BJ (cell line): Measurements from ENCODE around the gene METRNL. TPM values are rescaled to one million over a fixed set of nuclear protein-coding genes. Genes with fewer than 3 reads are reported as not detected.

Source experiments
- CTCF ChIA-PET: fragments of 350-600 bp; formaldehyde crosslinking; extraction: SDS; loops from one replicate; lab custom pipeline; 2021; ENCODE audit warnings: antibody characterized with exemption, inconsistent platforms; lab: Yijun Ruan, JAX
- POLR2A ChIA-PET: fragments of 300-600 bp; sonication (Branson Sonifier 250); formaldehyde crosslinking; extraction: SDS; loops from one replicate; lab custom pipeline; 2021; ENCODE audit warnings: antibody characterized with exemption; lab: Charles Lee
- DNase-seq: peaks from one replicate; pipeline ENCODE4 v3.0.0-alpha.2; 2011; ENCODE audit warnings: low read depth
- H3K27me3 ChIP-seq: 2 replicates; pipeline ENCODE4 v1.6.0; 2011; ENCODE audit warnings: low read length; ENCODE audit not compliant: control insufficient read depth, insufficient read depth
- H3K36me3 ChIP-seq: 2 replicates; pipeline ENCODE4 v1.5.1; 2011; ENCODE audit warnings: low read length; ENCODE audit not compliant: control insufficient read depth, insufficient read depth
- H3K4me3 ChIP-seq: 2 replicates; pipeline ENCODE4 v1.5.1; 2011; ENCODE audit warnings: low read depth, mild to moderate bottlenecking, control low read depth, low read length
- polyA plus RNA-seq: library from polyadenylated mRNA; depleted of rRNA; stranded (reverse); fragments of >200 nt; gene quantifications from 2 replicates; pipeline ENCODE4 v1.2.3, GENCODE V29; 2011
- TF ChIP-seq, protein P1 (sequence below): IDR thresholded peaks from 2 replicates; pipeline ENCODE4 v1.5.1; 2011; ENCODE audit warnings: low read depth, mild to moderate bottlenecking, control low read depth, inconsistent platforms, low read length, moderate library complexity; ENCODE audit not compliant: insufficient read depth

Gene METRNL
- polyA plus RNA-seq, 1 experiment, result 63.2 TPM

DNA sequence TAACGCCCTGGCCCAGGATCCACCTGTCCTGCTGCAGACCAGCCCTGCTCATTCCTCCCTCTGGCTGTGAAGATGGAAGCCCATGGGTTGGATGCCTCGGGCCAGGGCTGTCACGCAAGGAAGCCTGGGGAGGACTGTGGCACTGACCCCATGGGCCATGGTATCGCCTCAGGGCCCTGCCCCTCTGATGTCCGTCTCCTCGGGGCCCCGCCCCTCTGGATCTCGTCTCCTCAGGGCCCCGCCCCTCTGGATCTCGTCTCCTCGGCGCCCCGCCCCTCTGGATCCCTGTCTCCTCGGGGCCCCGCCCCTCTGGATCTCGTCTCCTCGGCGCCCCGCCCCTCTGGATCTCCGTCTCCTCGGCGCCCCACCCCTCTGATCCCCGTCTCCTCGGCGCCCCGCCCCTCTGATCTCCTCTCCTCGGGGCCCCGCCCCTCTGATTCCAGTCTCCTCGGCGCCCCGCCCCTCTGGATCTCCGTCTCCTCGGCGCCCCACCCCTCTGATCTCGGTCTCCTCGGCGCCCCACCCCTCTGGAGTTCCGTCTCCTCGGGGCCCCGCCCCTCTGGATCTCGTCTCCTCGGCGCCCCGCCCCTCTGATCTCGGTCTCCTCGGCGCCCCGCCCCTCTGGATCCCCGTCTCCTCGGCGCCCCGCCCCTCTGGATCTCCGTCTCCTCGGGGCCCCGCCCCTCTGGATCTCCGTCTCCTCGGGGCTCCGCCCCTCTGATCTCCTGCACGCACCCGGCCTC, 24.0 kb downstream of the METRNL start:
- TF ChIP-seq, protein P1, sequence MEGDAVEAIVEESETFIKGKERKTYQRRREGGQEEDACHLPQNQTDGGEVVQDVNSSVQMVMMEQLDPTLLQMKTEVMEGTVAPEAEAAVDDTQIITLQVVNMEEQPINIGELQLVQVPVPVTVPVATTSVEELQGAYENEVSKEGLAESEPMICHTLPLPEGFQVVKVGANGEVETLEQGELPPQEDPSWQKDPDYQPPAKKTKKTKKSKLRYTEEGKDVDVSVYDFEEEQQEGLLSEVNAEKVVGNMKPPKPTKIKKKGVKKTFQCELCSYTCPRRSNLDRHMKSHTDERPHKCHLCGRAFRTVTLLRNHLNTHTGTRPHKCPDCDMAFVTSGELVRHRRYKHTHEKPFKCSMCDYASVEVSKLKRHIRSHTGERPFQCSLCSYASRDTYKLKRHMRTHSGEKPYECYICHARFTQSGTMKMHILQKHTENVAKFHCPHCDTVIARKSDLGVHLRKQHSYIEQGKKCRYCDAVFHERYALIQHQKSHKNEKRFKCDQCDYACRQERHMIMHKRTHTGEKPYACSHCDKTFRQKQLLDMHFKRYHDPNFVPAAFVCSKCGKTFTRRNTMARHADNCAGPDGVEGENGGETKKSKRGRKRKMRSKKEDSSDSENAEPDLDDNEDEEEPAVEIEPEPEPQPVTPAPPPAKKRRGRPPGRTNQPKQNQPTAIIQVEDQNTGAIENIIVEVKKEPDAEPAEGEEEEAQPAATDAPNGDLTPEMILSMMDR, result no peak
- no peaks in the 10 kb centered on the region for H3K36me3 ChIP-seq
- H3K4me3 ChIP-seq, result no peak overlapping the region
- ChIA-PET POLR2A (no interaction called here), CTCF (no interaction called here)
- DNase-seq, result no peak
- no peaks in the 10 kb centered on the region for H3K27me3 ChIP-seq

DNA sequence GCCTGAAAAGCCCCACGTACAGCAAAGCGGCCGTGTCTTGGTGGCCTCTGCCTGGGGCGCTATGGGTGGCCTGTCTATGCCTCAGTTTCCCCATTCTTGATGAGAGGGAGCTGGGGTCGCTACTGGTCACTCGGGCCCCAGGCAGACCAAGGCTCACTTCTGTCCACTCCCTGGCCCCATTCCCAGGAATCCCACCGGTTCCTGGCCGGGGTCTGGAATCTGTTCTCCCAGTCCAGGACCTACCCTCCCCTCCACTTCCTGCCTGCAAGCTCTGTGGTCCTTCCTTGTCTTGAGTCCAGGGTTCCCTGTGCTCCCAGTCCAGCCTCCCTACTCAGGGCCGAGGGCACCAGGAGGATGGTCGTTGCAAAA, 24.5 kb downstream of the METRNL start:
- ChIA-PET POLR2A (no interaction called here), CTCF (no interaction called here)
- no peak overlapping the region for H3K4me3 ChIP-seq
- no peaks in the 10 kb centered on the region for H3K27me3 ChIP-seq
- TF ChIP-seq, protein P1, result no peak
- no peaks in the 10 kb centered on the region for H3K36me3 ChIP-seq
- DNase-seq, result no peak

GRCh38 chr17:83104577-83105505, 25.4 kb downstream of the METRNL start:
- POLR2A ChIA-PET, result interaction anchor here (0.6 kb wide), 1 partner anchor 88 kb away, joined by 3 read pairs; no protein-coding TSS in a partner anchor
- no peak for DNase-seq
- Histone ChIP-seq H3K4me3 (no peak overlapping the region), H3K27me3 (no peaks in the 10 kb centered on the region), H3K36me3 (no peaks in the 10 kb centered on the region)
- TF ChIP-seq, protein P1, result 0 out of 2 replicates have a peak, but pooled peaks have one; percentile 2
- CTCF ChIA-PET, result interaction anchor here (0.6 to 1.0 kb wide), 2 partner anchors 35 to 1081 kb away, joined by 3 to 4 read pairs; no protein-coding TSS in a partner anchor

DNA sequence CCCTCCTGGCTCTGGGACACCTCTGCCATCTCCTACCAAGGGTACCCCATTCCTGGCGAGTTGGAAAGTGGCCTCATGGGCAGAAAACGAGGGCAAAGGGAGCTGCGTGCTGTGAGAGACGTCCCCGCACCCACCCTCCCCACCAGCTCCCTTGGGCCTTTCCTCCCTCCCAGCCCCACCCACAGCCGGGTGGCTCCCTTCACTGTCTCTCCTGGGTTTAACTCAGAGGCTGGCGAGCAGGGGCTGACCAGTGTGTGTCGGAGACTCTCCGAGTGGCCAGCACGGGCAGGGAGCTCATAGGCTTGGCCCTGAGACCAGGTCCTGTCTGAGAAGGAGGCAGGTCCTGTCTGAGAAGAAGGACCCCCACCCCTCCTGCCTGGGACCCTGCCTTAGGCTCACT, 26.1 kb downstream of the METRNL start:
- POLR2A ChIA-PET, result interaction anchor here (0.6 kb wide), 1 partner anchor 87 kb away, joined by 3 read pairs; no protein-coding TSS in a partner anchor
- CTCF ChIA-PET, result interaction anchor here (1.0 to 1.7 kb wide), 2 partner anchors 34 to 97 kb away, joined by 4 to 5 read pairs; no protein-coding TSS in a partner anchor
- Histone ChIP-seq H3K27me3 (no peaks in the 10 kb centered on the region), H3K4me3 (no peak overlapping the region), H3K36me3 (no peaks in the 10 kb centered on the region)
- TF ChIP-seq, protein P1, result no peak
- DNase-seq, result no peak
